HG03045 (cell line): Measurements from ENCODE around the gene KCNS3.

Experiments
- ATAC-seq: cut with Tn5 transposase; IDR thresholded peaks from one replicate; pipeline ENCODE4 v1.9.1; 2021; ENCODE audit warnings: mild to moderate bottlenecking, moderate library complexity; ENCODE audit not compliant: unreplicated experiment

The KCNS3 gene

GRCh38 chr2:17876590-17876989 lies 1.9 kb upstream of the KCNS3 start:
- no peak for ATAC-seq

- ATAC-seq: peak; percentile 16
Measured at GRCh38 chr2:17877811-17878280, 621 bp upstream of the KCNS3 start.

DNA sequence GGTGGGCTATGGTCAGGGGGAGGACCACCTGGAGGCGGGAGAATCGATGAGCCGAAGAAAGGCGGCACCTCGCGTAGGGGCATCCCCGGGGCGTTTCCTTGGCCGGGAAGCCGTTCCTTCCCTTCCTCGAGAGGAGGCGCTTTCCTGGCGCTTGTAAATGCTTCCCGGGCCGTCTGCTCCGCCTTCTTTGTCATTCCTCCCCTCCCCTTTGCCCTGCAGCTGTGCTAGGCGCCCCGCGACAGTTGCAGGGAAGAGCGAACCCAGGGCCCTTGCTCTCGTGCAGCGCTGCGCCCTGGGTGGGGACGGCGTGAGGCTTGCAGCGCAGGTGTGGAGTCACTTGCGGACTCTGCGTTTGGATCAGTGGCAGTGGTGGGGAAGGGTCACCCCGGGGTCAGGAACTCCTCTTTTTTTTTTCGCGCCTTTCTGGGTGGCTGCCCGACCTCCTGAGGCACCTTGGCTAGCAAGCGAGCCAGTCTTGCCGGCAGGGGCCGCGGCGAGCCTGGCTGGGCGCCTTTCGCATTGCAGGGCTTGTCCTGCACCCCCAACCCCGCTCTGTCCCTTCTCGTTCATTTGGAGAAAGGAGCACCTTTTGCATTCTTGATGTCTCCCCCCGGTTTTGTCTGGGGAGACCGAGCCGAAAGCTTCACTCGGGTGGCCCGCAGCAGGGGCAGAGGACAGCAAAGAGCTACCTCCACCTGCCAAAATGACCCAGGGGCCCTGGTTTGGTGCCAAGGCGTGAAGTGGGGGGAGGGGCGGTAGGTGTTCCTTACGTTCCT lies 858 bp downstream of the KCNS3 start:
- no peak for ATAC-seq

GRCh38 chr2:17879913-17880274 lies 1.4 kb downstream of the KCNS3 start:
- ATAC-seq: no peak

- no peak for ATAC-seq
Measured at GRCh38 chr2:17892770-17893534, 14.5 kb downstream of the KCNS3 start.

DNA sequence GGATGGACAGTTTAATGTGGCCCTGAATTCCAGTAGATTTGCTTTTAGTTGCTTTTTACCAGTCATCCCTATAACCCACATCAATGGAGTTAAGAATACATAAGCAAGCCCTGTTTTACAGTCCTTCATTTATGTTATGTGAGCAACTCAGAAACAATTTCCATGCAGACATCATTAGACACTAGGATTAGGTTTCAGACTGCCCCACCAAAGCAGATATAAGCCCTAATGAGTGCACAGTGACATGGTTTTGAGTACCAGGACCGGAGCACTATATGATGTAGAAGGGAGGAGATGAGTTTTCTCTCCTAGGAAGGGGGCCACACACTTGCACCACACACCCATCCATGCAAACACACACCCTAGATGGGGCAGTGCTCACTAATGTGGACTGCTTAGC lies 15.5 kb downstream of the KCNS3 start:
- ATAC-seq: no peak

DNA sequence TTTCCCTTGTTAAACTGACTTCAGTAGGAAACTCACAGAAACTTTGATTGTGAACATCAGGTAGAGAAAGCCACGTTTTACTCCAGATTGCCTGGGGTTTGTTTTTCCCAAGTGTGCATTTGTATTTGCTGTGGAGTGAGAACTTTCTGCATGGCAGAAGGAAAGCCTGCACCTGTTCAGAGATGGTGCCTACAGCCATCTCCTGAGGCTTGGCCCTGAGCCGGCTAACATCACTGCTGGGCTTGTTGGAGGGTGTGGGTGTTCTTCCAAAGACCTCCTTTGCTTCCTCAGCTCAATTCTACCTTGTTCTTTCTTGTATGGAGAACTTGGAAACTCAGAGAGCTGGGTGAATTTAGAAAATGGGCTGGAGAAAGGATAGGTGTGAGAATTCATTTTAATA lies 16.1 kb downstream of the KCNS3 start:
- no peak for ATAC-seq

DNA sequence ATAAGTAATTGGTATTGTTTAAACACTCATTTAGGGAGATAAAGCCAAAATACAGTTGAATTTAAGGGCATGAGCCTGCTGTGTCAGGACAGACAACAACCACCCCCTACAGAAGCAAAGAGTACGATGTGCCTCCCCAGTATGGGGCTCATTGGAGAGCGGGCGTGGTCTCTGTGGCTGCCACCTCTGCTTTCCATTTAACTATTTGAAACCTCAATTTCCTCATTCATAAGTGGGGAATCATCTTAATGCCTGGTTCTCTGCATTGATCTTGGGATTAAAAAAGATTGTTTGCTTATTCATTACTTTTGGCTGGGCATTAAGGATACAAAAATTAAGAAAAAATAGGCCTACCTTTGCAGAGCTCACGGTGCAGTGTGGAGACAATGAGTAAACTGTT lies 21.4 kb downstream of the KCNS3 start:
- no peak for ATAC-seq

- ATAC-seq: no peak
Measured at GRCh38 chr2:17901246-17901645, 22.8 kb downstream of the KCNS3 start.

GRCh38 chr2:17910980-17911379 lies 32.5 kb downstream of the KCNS3 start:
- no peak for ATAC-seq

DNA sequence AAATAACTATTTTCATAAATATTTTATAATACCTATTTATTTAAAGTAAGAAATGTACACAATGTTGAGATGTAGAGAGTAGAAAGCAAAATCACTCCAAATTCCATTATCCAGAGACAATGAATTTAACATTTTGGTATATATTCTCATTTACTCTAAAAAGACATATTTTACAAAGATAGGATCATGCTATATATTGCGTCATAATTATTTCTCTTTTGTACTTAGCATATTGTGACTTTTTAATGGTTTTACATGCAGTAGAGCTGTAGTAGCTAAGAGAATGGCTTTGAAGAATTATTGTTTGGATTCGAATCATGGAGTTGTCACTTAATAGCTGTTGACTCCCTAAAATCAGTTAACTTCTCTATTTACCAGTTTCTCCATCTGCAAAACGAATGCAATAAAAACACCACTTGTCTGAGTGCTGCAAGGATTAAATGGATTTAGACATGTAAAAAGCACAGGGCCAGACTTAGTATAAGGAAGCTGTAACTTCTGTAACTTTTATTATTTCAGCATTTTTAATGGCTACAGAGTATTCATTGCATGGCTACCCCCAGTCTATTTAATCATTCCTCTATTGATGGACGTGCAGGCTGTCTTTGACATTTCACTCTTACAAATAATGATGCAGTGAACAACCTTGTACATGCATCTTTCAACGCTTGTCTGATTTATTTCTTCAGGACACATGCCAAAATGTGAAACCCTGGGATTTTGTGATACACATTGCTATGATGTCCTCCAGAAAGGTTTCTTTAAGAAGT lies 33.2 kb downstream of the KCNS3 start:
- peak; percentile 12 for ATAC-seq

DNA sequence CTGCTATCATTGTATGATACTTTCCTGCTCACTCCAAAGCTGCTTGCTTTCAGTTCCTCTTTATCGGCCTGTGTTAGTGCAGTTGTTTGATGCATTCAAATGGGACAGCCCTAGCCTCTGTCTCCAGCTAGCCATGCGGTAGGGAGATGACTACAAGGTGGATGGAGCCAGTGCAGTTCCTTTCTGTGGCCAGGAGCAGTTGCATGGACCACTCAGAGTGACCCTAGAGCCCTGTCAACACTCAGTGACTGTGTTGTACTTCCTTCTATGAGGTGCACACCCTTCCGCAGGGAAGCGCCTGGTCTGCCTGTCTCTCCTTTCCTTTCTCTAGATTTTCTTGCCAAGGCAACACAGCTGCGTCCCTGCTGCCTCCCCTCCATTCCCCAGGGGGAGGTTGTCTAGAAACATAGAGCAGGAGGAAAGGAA lies 33.8 kb downstream of the KCNS3 start:
- ATAC-seq: peak; percentile 92

DNA sequence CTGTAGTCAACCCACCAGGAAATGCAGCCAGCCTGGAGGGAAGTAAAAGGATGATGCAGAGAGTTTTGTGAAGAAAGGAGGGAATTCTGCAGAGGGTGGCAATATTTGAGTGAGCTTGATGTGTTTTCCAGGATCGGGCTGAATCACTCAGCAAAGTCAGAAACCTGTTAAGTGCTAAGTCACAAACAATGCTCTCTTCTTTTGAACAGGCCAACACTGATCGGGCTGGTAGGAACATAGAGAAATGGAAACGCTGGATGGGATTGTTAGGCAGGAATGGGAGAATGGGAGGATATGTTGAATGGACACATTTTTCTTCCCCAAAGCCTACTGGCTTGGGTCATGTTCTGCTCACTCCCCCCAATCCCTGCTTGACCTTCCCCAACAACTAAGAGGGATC lies 36.6 kb downstream of the KCNS3 start:
- no peak for ATAC-seq

- ATAC-seq: no peak
Measured at GRCh38 chr2:17915811-17916518, 37.5 kb downstream of the KCNS3 start.

GRCh38 chr2:17916584-17916983 lies 38.1 kb downstream of the KCNS3 start:
- ATAC-seq: no peak

GRCh38 chr2:17918789-17919188 lies 40.3 kb downstream of the KCNS3 start:
- ATAC-seq: no peak

- ATAC-seq: no peak
Measured at GRCh38 chr2:17930773-17931172, 52.3 kb downstream of the KCNS3 start.

- no peak for ATAC-seq
Measured at GRCh38 chr2:17933256-17933655, 54.8 kb downstream of the KCNS3 start.

DNA sequence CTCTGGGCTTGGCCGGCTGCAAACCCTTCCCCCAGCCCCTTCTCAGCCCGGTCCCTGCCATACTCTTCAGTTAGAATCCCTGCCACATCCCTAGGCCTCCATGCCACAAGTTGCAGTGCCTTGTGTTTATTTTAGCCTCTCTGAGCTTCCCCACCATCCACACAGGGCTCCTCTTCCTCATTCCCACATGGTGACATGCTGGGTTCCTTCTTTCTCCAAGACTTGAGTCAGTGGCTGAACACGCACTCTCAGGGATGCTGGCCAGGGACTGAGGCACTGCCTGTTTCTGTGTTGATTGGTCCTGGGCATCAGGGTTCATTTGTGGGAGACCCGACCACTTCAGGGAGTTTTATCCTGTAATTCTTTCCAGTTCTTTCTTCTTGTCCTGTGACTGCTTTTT lies 56.3 kb downstream of the KCNS3 start:
- no peak for ATAC-seq

DNA sequence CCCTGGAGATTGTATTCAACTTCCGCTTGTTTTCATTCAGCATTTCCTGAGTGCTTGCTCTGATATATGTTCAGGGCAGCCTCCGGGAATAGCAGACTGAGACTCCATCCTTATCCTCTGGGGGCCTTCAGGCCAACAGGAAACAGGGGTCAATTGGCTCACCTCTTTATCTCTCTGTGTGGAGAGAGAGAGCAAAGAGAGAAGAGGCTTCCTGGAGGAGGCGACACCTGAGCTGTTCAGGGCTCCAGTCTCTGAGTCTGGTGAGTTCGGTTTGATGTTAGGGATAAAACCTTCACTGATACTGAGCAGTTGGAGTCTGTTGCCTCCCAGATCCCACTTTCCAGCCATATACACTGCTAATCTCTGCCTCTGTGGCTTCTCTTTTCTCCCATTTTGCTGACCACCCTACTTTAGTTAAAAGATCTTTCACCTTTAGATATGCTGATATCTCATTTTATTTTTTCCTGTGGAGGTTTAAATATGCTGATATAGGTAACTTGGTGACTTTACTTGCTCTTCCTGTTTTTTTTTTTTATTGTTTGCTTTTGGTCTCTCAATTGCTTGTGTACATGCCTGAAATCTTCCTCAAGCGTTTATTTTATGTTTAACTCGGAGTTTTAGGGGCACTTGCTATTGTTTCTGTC lies 56.9 kb downstream of the KCNS3 start:
- no peak for ATAC-seq
